SJCRH30 (cell line): Measurements from ENCODE around the gene FNDC4. TPM values are rescaled to one million over a fixed set of nuclear protein-coding genes. Genes with fewer than 3 reads are reported as not detected.

Source experiments
- DNase-seq, 2 experiments: peaks; one replicate each; pipeline ENCODE4 v3.0.0-alpha.2; 2015 to 2020
- H3K27ac ChIP-seq: fragments of 250-450 bp; sonication (Bioruptor Pico); 2 replicates; pipeline ENCODE4 v1.5.1; 2020; ENCODE audit warnings: mild to moderate bottlenecking, moderate library complexity
- H3K27me3 ChIP-seq: fragments of 250-450 bp; sonication (Bioruptor Pico); 2 replicates; pipeline ENCODE4 v1.5.1; 2020; ENCODE audit warnings: mild to moderate bottlenecking, moderate library complexity
- H3K36me3 ChIP-seq: fragments of 250-450 bp; sonication (Bioruptor Pico); 2 replicates; pipeline ENCODE4 v1.5.1; 2020; ENCODE audit warnings: mild to moderate bottlenecking, moderate library complexity
- H3K4me1 ChIP-seq: fragments of 250-450 bp; sonication (Bioruptor Pico); 2 replicates; pipeline ENCODE4 v1.5.1; 2020; ENCODE audit warnings: mild to moderate bottlenecking, moderate library complexity
- H3K4me3 ChIP-seq: fragments of 250-450 bp; sonication (Bioruptor Pico); 2 replicates; pipeline ENCODE4 v1.5.1; 2020; ENCODE audit warnings: mild to moderate bottlenecking, moderate library complexity
- H3K9me3 ChIP-seq: fragments of 250-450 bp; sonication (Bioruptor Pico); replicated peaks from 2 replicates; pipeline ENCODE4 v1.5.1; 2020; ENCODE audit warnings: mild to moderate bottlenecking, moderate library complexity
- total RNA-seq: library from RNA; depleted of rRNA; stranded (reverse); fragments of >200 nt; shearing (Covaris generic); gene quantifications from 2 replicates; pipeline ENCODE4 v1.2.3, GENCODE V29; 2014

The FNDC4 gene
- total RNA-seq, 1 experiment from 2014 or later = 0.91 TPM

GRCh38 chr2:27502142-27502541 lies 7.1 kb upstream of the FNDC4 start:
- H3K4me1 ChIP-seq = peaks cover 3% of the 10 kb centered on the region; the same call in 1 of the 2 replicates
- H3K27me3 ChIP-seq = no peaks in the 10 kb centered on the region; the same call in 1 of the 2 replicates
- no peaks in the 10 kb centered on the region for H3K9me3 ChIP-seq
- DNase-seq = no peak
- H3K4me3 ChIP-seq = no peak overlapping the region
- H3K36me3 ChIP-seq = no peaks in the 10 kb centered on the region
- no peak overlapping the region for H3K27ac ChIP-seq

DNA sequence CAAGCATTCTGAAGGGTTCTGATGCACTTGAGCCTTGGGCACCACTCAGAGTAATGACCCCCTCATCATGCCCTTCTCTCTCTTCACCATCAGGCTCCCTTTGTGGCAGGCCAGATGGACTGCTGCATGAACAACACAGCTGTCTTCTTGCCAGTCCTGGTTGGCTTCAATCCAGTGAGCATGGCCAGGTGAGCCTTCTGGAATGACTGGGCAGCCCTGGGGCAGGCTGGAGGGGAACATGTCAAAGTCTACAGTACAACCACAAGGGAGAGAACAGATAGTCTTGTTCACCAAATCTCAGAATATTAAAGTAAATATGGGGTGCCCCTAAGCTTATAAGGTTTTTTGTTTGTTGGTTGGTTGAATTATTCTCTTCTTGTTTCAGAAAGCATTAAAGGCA lies 6.0 kb upstream of the FNDC4 start:
- DNase-seq = peak; percentile 28 to 56

GRCh38 chr2:27498975-27499374 lies 4.0 kb upstream of the FNDC4 start:
- no peak for DNase-seq
- Histone ChIP-seq H3K4me3 (no peak overlapping the region), H3K36me3 (no peaks in the 10 kb centered on the region), H3K9me3 (no peaks in the 10 kb centered on the region), H3K4me1 (peaks cover 3% of the 10 kb centered on the region; the same call in 1 of the 2 replicates), H3K27me3 (peaks cover 14% of the 10 kb centered on the region), H3K27ac (no peak overlapping the region)

More for the DNA sequence above, 6.0 kb upstream of the FNDC4 start:
- H3K27ac ChIP-seq = no peak overlapping the region
- H3K27me3 ChIP-seq = peaks cover 6% of the 10 kb centered on the region
- H3K36me3 ChIP-seq = no peaks in the 10 kb centered on the region
- H3K4me3 ChIP-seq = no peak overlapping the region
- H3K9me3 ChIP-seq = no peaks in the 10 kb centered on the region
- H3K4me1 ChIP-seq = peaks cover 3% of the 10 kb centered on the region; the same call in 1 of the 2 replicates

- H3K4me1 ChIP-seq = peaks cover 3% of the 10 kb centered on the region; the same call in 1 of the 2 replicates
- H3K9me3 ChIP-seq = no peaks in the 10 kb centered on the region
- peaks cover 14% of the 10 kb centered on the region for H3K27me3 ChIP-seq
- no peak for DNase-seq
- no peaks in the 10 kb centered on the region for H3K36me3 ChIP-seq
- H3K4me3 ChIP-seq = no peak overlapping the region
- no peak overlapping the region for H3K27ac ChIP-seq
These were observed 2.3 kb upstream of the FNDC4 start for GRCh38 chr2:27497288-27497627.

DNA sequence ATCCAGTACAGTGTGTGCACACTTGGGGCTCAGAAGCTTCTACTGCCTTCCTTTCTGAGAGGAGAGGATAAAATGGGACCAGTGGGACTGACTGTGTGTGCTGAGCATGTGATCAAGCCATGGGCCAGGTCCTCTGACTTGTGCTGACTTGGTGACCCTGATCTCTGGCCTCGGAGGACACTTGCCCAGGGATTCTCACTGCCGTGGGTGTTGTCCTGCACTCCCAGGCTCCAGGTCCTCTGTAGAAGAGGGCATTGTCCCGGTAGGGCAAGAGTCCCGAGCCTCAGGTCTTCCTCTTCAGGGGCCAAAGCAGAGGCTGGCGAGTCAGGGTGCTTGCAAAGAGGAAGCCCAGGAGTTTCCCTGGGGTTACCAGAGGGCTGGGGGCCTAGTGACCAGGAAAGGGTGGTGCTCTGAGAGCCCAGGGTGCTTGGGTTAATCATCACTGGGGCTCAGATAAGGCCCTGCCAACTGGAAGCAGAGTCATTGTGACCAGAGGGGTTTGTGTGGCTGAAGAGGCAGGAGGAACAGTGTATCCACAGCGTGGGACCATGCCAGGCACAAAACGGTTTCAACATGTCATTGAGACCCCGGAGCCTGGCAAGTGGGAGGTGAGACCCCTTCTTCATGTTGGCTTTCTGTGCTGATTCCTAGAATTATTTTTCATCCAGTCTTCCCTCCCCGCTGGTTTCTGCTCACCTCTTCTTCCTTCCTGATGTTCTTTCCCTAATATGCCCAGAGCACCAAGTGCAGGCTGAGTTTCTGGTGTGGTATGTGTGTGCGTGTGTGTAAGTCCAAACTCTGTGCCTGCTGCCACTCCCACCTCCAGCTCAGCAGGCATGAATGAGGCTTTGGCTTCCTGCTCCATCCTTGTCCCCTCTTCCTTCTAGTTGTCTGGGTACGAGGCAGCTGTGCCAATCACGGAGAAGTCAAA lies 1.6 kb upstream of the FNDC4 start, which contains the start of gene GCKR:
GCKR (plus strand) TSS at position 483 of the 931 bp plus-strand sequence; CDS start at position 549, 66 bp downstream.
- Histone ChIP-seq H3K4me3 (peak within 1 kb of the TSS; percentile 61; the same call in 1 of the 2 replicates), H3K27me3 (peaks cover 14% of the 10 kb centered on the region), H3K36me3 (no peaks in the 10 kb centered on the region), H3K27ac (no peak within 1 kb of the TSS), H3K4me1 (peaks cover 3% of the 10 kb centered on the region; the same call in 1 of the 2 replicates), H3K9me3 (no peaks in the 10 kb centered on the region)
- DNase-seq = no peak

DNA sequence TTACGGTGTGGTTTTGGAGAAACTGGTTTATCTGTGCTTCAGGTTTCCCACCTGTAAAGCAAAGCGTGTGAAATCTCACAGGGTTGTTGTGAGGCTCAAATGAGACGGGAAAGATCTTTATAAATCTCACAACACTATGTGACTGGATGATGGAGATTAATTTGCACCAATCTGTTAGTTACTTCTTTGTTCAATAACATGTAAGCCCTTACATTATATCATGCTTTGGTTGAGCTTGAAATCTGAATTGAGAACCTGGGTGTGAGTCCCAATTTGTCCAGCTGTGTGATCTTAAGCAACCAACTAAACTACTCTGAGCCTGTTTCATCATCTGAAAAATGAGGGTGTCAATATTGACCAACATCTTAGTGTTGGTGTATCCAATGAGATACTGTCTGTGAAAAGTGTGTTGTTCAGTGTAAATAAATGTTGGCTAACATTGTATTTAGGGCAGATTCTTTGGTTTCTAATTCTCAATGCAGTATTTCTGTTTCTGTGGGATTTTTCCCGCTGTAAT lies 898 bp upstream of the FNDC4 start:
- Histone ChIP-seq H3K27ac (no peak overlapping the region), H3K9me3 (no peaks in the 10 kb centered on the region), H3K36me3 (no peaks in the 10 kb centered on the region), H3K4me1 (no peaks in the 10 kb centered on the region; the same call in 1 of the 2 replicates), H3K4me3 (peak overlapping the region; percentile 61; the same call in 1 of the 2 replicates), H3K27me3 (peaks cover 14% of the 10 kb centered on the region)
- DNase-seq = no peak

GRCh38 chr2:27494284-27494943 lies 586 bp downstream of the FNDC4 start:
- Histone ChIP-seq H3K27me3 (peaks cover 14% of the 10 kb centered on the region), H3K36me3 (no peaks in the 10 kb centered on the region), H3K4me3 (peak overlapping the region; percentile 61), H3K9me3 (no peaks in the 10 kb centered on the region), H3K27ac (no peak overlapping the region), H3K4me1 (no peaks in the 10 kb centered on the region)
- DNase-seq = no peak

DNA sequence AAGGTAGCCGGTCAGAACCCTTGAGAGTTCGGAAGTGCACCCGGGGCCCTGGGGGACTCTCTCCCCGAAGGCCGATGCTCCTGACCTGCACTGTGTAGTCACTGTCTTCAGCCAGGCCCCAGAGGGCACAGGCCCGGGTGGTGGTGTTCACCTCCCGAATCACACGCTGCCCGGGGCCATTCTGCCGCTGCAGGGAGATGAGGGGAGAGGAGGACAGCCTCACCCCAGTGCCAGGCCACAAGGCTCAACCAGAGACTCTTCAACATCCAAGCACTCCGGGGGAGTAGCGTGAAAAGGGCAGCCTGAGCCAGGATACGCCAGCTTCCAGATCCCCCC lies 1.1 kb downstream of the FNDC4 start:
- Histone ChIP-seq H3K9me3 (no peaks in the 10 kb centered on the region), H3K27ac (no peak overlapping the region), H3K36me3 (no peaks in the 10 kb centered on the region), H3K27me3 (peaks cover 14% of the 10 kb centered on the region), H3K4me3 (no peak overlapping the region), H3K4me1 (no peaks in the 10 kb centered on the region)
- DNase-seq = no peak

- Histone ChIP-seq H3K9me3 (no peaks in the 10 kb centered on the region), H3K36me3 (no peaks in the 10 kb centered on the region), H3K27me3 (peaks cover 14% of the 10 kb centered on the region), H3K4me1 (no peaks in the 10 kb centered on the region), H3K4me3 (no peak overlapping the region), H3K27ac (no peak overlapping the region)
- no peak for DNase-seq
These were observed 2.4 kb downstream of the FNDC4 start for GRCh38 chr2:27492557-27492956.

DNA sequence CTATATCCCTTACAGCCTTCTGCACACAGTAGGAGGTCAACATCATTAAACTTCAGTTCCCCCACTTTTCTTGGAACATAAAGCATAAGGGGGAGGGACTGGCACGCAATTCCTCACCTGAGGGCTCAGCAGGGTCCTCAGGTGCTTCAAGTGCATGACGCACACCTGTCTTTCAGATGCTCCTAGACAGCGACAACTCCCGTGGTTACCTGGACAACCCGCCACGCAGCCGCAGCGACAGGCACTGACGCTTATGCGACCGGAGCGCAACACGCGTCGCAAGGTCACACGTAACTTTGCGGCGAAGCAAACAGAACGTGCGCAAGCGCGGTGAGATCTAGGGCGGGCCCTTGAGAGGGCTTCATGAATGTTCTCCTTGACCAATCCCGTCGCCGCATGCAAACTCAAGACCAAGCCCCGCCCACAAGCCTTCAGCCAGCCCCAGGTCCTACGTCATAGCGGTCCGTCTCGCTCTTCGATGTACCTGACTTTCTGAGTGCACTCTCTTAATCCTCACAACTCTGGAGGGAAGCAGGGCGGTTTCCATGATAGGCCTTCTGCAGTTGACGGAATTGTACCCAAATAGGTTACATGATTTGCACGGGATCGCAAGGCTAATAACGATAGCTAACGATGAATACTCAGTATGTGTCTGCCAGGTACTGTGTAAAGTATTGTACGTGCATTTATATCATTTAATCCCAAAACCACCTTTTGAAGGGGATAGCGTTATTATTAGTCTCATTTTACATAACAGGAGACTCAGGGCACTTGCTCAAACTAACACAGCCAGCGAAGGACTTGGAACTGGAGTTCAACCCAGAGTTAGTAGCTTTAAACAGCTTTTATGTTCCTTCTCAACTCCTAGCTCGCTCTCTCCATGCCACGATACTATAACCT lies 5.3 kb downstream of the FNDC4 start, which contains the start of gene IFT172:
IFT172 (minus strand) TSS at position 246 of the 900 bp plus-strand sequence; CDS start at position 156, 90 bp downstream.
- Histone ChIP-seq H3K4me1 (no peaks in the 10 kb centered on the region), H3K27ac (no peak within 1 kb of the TSS), H3K27me3 (no peaks in the 10 kb centered on the region), H3K4me3 (peak within 1 kb of the TSS; percentile 58), H3K36me3 (no peaks in the 10 kb centered on the region), H3K9me3 (no peaks in the 10 kb centered on the region)
- peak; percentile 96 to 98 for DNase-seq

GRCh38 chr2:27489118-27489497 lies 5.9 kb downstream of the FNDC4 start:
- DNase-seq = peak; percentile 5 to 22
- H3K36me3 ChIP-seq = no peaks in the 10 kb centered on the region; the same call in 1 of the 2 replicates
- H3K4me3 ChIP-seq = peak overlapping the region; percentile 58
- no peaks in the 10 kb centered on the region for H3K27me3 ChIP-seq
- no peaks in the 10 kb centered on the region for H3K4me1 ChIP-seq
- no peaks in the 10 kb centered on the region for H3K9me3 ChIP-seq
- no peak overlapping the region for H3K27ac ChIP-seq

DNA sequence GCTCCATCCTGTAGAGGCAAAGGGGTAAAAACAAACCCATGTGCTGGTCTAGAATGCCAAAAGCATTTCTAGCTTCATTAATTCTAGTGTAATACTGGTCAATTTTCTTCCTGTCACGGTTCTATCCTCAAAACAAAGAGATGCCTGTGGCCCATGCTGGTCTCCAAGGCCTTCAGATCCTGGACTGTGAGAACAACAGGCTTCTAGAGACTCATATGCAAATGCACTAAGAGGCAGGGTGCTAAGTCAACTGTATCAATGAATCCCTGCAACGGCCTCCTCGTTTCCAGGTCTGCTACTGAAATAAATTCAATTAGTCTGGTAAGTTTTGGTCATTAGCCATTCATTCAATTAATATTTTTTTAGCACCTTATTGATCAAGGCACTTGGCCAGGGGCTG lies 9.5 kb downstream of the FNDC4 start:
- no peaks in the 10 kb centered on the region for H3K4me1 ChIP-seq
- no peaks in the 10 kb centered on the region for H3K9me3 ChIP-seq
- DNase-seq = no peak
- no peaks in the 10 kb centered on the region; the same call in 1 of the 2 replicates for H3K36me3 ChIP-seq
- H3K27ac ChIP-seq = no peak overlapping the region
- no peaks in the 10 kb centered on the region; the same call in 1 of the 2 replicates for H3K27me3 ChIP-seq
- H3K4me3 ChIP-seq = no peak overlapping the region

DNA sequence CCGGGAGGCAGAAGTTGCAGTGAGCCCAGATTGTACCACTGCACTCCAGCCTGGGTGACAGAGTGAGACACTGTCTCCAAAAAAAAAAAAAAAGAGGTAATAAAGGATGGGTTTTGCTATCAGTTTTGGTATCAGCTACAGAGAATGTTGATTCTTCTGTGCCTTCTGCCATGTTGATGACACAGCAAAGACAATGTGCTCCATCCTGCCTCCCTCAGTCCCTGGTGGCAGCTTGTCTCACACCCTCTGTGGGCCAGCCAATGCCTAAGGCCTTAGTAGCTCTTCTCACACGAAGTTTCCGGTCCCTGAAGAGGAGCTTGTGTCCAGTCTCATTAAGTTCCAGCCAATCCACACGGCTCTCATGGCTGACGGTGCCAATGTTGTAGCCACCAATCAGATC lies 23.0 kb downstream of the FNDC4 start:
- Histone ChIP-seq H3K4me3 (no peak overlapping the region), H3K27me3 (peaks cover 3% of the 10 kb centered on the region; the same call in 1 of the 2 replicates), H3K36me3 (peaks cover 5% of the 10 kb centered on the region), H3K27ac (no peak overlapping the region), H3K9me3 (no peaks in the 10 kb centered on the region), H3K4me1 (no peaks in the 10 kb centered on the region)
- DNase-seq = no peak

- Histone ChIP-seq H3K27ac (no peak overlapping the region), H3K27me3 (no peaks in the 10 kb centered on the region; the same call in 1 of the 2 replicates), H3K36me3 (no peaks in the 10 kb centered on the region), H3K9me3 (no peaks in the 10 kb centered on the region), H3K4me3 (no peak overlapping the region), H3K4me1 (no peaks in the 10 kb centered on the region)
- no peak for DNase-seq
These were observed 30.6 kb downstream of the FNDC4 start for GRCh38 chr2:27464443-27464842.
